WTC11 (cell line): ENCODE data around the gene CD82. TPM values are rescaled to one million over a fixed set of nuclear protein-coding genes. Genes with fewer than 3 reads are reported as not detected.

Experiments
- ATAC-seq: fragments of 200-7000 bp; cut with Tn5 transposase; 2 replicates; pipeline ENCODE4 v1.10.0; 2021; ENCODE audit warnings: mild to moderate bottlenecking, moderate library complexity
- CTCF ChIA-PET: fragments of 300-600 bp; sonication (Branson Sonifier 250); formaldehyde crosslinking; loops from one replicate; lab custom pipeline; 2021; ENCODE audit warnings: antibody characterized with exemption; lab: Charles Lee
- POLR2A ChIA-PET: fragments of 350-600 bp; sonication (Branson Sonifier 250); formaldehyde crosslinking; loops from one replicate; lab custom pipeline; 2021; ENCODE audit warnings: antibody characterized with exemption; lab: Charles Lee
- DNase-seq: peaks from one replicate; pipeline ENCODE4 v3.0.0; 2021; ENCODE audit warnings: low spot score
- H3K27ac Mint-ChIP-seq: 2 replicates; pipeline ENCODE4 v1.8.0; 2021; ENCODE audit warnings: mixed read lengths
- H3K27me3 Mint-ChIP-seq: 2 replicates; pipeline ENCODE4 v1.8.0; 2021; ENCODE audit warnings: low read depth, mild to moderate bottlenecking, moderate library complexity, mixed read lengths
- H3K36me3 Mint-ChIP-seq: 2 replicates; pipeline ENCODE4 v1.8.0; 2021; ENCODE audit warnings: mixed read lengths
- H3K4me1 Mint-ChIP-seq: 2 replicates; pipeline ENCODE4 v1.8.0; 2022; ENCODE audit warnings: mixed read lengths
- H3K4me3 Mint-ChIP-seq: 2 replicates; pipeline ENCODE4 v1.8.0; 2021; ENCODE audit warnings: mild to moderate bottlenecking, moderate library complexity, mixed read lengths
- H3K9me3 Mint-ChIP-seq: 2 replicates; pipeline ENCODE4 v1.8.0; 2021; ENCODE audit warnings: mixed read lengths
- ATF1 ChIP-seq: sonication (generic); formaldehyde crosslinking; IDR thresholded peaks from 2 replicates; pipeline ENCODE4 v1.8.1; 2023; ENCODE audit warnings: mild to moderate bottlenecking, moderate library complexity, missing genetic modification reagents
- CBFB ChIP-seq: sonication (generic); formaldehyde crosslinking; IDR thresholded peaks from 2 replicates; pipeline ENCODE4 v1.8.1; 2022; ENCODE audit warnings: mild to moderate bottlenecking, low read depth, missing genetic modification reagents
- CREM ChIP-seq: sonication (generic); formaldehyde crosslinking; IDR thresholded peaks from 2 replicates; pipeline ENCODE4 v1.8.1; 2022; ENCODE audit warnings: mild to moderate bottlenecking, missing genetic modification reagents, moderate library complexity
- ELF4 ChIP-seq: sonication (generic); formaldehyde crosslinking; IDR thresholded peaks from 2 replicates; pipeline ENCODE4 v1.8.1; 2022; ENCODE audit warnings: low read depth, mild to moderate bottlenecking, moderate library complexity, missing genetic modification reagents
- FOXP1 ChIP-seq: sonication (generic); formaldehyde crosslinking; IDR thresholded peaks from 2 replicates; pipeline ENCODE4 v1.8.0; 2022; ENCODE audit warnings: missing genetic modification reagents, mild to moderate bottlenecking, moderate library complexity, borderline replicate concordance
- FOXP4 ChIP-seq: sonication (generic); formaldehyde crosslinking; IDR thresholded peaks from 2 replicates; pipeline ENCODE4 v1.8.0; 2022; ENCODE audit warnings: mild to moderate bottlenecking, missing genetic modification reagents
- HMGA2 ChIP-seq: fragments of 250-450 bp; sonication (Bioruptor Pico); IDR thresholded peaks from 2 replicates; pipeline ENCODE4 v1.4.0; 2021; ENCODE audit warnings: mild to moderate bottlenecking, moderate library complexity
- JUN ChIP-seq: sonication (generic); formaldehyde crosslinking; IDR thresholded peaks from 2 replicates; pipeline ENCODE4 v1.8.0; 2023; ENCODE audit warnings: mild to moderate bottlenecking, missing genetic modification reagents
- MAX ChIP-seq: sonication (generic); formaldehyde crosslinking; IDR thresholded peaks from 2 replicates; pipeline ENCODE4 v1.8.0; 2022; ENCODE audit warnings: mild to moderate bottlenecking, missing genetic modification reagents
- MXD4 ChIP-seq: fragments of 250-450 bp; sonication (Bioruptor Pico); IDR thresholded peaks from 2 replicates; pipeline ENCODE4 v1.8.0; 2021; ENCODE audit warnings: mild to moderate bottlenecking, moderate library complexity, borderline replicate concordance
- MYBL2 ChIP-seq: sonication (generic); formaldehyde crosslinking; IDR thresholded peaks from 2 replicates; pipeline ENCODE4 v1.8.1; 2023; ENCODE audit warnings: mild to moderate bottlenecking, moderate library complexity, missing genetic modification reagents
- RORB ChIP-seq: fragments of 250-450 bp; sonication (Bioruptor Pico); IDR thresholded peaks from 2 replicates; pipeline ENCODE4 v1.9.0; 2021; ENCODE audit warnings: mild to moderate bottlenecking
- TEAD1 ChIP-seq: sonication (generic); formaldehyde crosslinking; IDR thresholded peaks from 2 replicates; pipeline ENCODE4 v1.8.0; 2022; ENCODE audit warnings: mild to moderate bottlenecking, missing genetic modification reagents
- TEAD4 ChIP-seq: sonication (generic); formaldehyde crosslinking; IDR thresholded peaks from 2 replicates; pipeline ENCODE4 v1.8.0; 2022; ENCODE audit warnings: mild to moderate bottlenecking, missing genetic modification reagents
- TP53 ChIP-seq: sonication (generic); formaldehyde crosslinking; IDR thresholded peaks from 2 replicates; pipeline ENCODE4 v1.8.1; 2023; ENCODE audit warnings: mild to moderate bottlenecking, missing genetic modification reagents
- USF2 ChIP-seq: sonication (generic); formaldehyde crosslinking; IDR thresholded peaks from 2 replicates; pipeline ENCODE4 v1.8.1; 2023; ENCODE audit warnings: mild to moderate bottlenecking, missing genetic modification reagents, moderate library complexity
- ZNF138 ChIP-seq: sonication (generic); formaldehyde crosslinking; conservative IDR thresholded peaks from 2 replicates; pipeline ENCODE4 v1.8.1; 2022; ENCODE audit warnings: mild to moderate bottlenecking, moderate library complexity, missing genetic modification reagents
- ZNF232 ChIP-seq: sonication (generic); formaldehyde crosslinking; IDR thresholded peaks from 2 replicates; pipeline ENCODE4 v1.8.0; 2022; ENCODE audit warnings: mild to moderate bottlenecking, missing genetic modification reagents
- ZNF281 ChIP-seq: sonication (generic); formaldehyde crosslinking; IDR thresholded peaks from 2 replicates; pipeline ENCODE4 v1.8.0; 2023; ENCODE audit warnings: mild to moderate bottlenecking, missing genetic modification reagents
- ZNF423 ChIP-seq: fragments of 250-450 bp; sonication (Bioruptor Pico); IDR thresholded peaks from 2 replicates; pipeline ENCODE4 v2.1.2; 2022; ENCODE audit warnings: mild to moderate bottlenecking, moderate library complexity
- ZSCAN18 ChIP-seq: fragments of 250-450 bp; sonication (Bioruptor Pico); IDR thresholded peaks from 2 replicates; pipeline ENCODE4 v2.1.2; 2022; ENCODE audit warnings: mild to moderate bottlenecking, moderate library complexity
- total RNA-seq: library from RNA; stranded (reverse); gene quantifications from 3 replicates; pipeline ENCODE4 v1.2.3, GENCODE V29; 2021
- TF ChIP-seq, protein P1 (sequence below): fragments of 250-450 bp; sonication (Bioruptor Pico); IDR thresholded peaks from 2 replicates; pipeline ENCODE4 v1.9.0; 2021; ENCODE audit warnings: moderate library complexity, mild to moderate bottlenecking, inconsistent platforms, borderline replicate concordance
- TF ChIP-seq, protein P2 (sequence below): sonication (generic); formaldehyde crosslinking; IDR thresholded peaks from 2 replicates; pipeline ENCODE4 v1.8.1; 2022; ENCODE audit warnings: low read depth, mild to moderate bottlenecking, moderate library complexity, missing genetic modification reagents, borderline replicate concordance
- TF ChIP-seq, protein P3 (sequence below): sonication (generic); formaldehyde crosslinking; IDR thresholded peaks from 2 replicates; pipeline ENCODE4 v1.8.1; 2023; ENCODE audit warnings: mild to moderate bottlenecking, missing genetic modification reagents, moderate library complexity

CD82 gene
- total RNA-seq, 1 experiment from 2014 or later, result 15.5 TPM

- Mint-ChIP-seq H3K4me3 (no peak overlapping the region), H3K27ac (no peak overlapping the region), H3K4me1 (peaks cover 13% of the 10 kb centered on the region), H3K27me3 (peaks cover 8% of the 10 kb centered on the region), H3K36me3 (no peaks in the 10 kb centered on the region), H3K9me3 (peaks cover 3% of the 10 kb centered on the region; the same call in 1 of the 2 replicates)
- DNase-seq (no peak), ATAC-seq (no peak)
- TF ChIP-seq TEAD1 (CRISPR knock-in tag), result no peak
- no peak for TF ChIP-seq ELF4 (CRISPR knock-in tag)
- TF ChIP-seq, protein P1, sequence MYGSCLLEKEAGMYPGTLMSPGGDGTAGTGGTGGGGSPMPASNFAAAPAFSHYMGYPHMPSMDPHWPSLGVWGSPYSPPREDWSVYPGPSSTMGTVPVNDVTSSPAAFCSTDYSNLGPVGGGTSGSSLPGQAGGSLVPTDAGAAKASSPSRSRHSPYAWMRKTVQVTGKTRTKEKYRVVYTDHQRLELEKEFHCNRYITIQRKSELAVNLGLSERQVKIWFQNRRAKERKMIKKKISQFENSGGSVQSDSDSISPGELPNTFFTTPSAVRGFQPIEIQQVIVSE (CRISPR knock-in tag), result no peak
- no peak for TF ChIP-seq MYBL2 (CRISPR knock-in tag)
- TF ChIP-seq, protein P2, sequence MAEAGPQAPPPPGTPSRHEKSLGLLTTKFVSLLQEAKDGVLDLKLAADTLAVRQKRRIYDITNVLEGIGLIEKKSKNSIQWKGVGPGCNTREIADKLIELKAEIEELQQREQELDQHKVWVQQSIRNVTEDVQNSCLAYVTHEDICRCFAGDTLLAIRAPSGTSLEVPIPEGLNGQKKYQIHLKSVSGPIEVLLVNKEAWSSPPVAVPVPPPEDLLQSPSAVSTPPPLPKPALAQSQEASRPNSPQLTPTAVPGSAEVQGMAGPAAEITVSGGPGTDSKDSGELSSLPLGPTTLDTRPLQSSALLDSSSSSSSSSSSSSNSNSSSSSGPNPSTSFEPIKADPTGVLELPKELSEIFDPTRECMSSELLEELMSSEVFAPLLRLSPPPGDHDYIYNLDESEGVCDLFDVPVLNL (CRISPR knock-in tag), result no peak
- no peak for TF ChIP-seq ZSCAN18 (CRISPR knock-in tag)
- no peak for TF ChIP-seq HMGA2 (CRISPR knock-in tag)
- no peak for TF ChIP-seq ZNF423 (CRISPR knock-in tag)
- POLR2A ChIA-PET, result no interaction called here
- CTCF ChIA-PET, result interaction anchor here (1.0 to 3.8 kb wide), 7 partner anchors 11 to 432 kb away, joined by 3 to 15 read pairs (median 5); no protein-coding TSS in a partner anchor
Measured at GRCh38 chr11:44536788-44537516, 28.5 kb upstream of the CD82 start.

GRCh38 chr11:44537679-44538078, 27.8 kb upstream of the CD82 start:
- peaks cover 13% of the 10 kb centered on the region for H3K4me1 Mint-ChIP-seq
- H3K27ac Mint-ChIP-seq, result no peak overlapping the region
- ChIA-PET CTCF (interaction anchor here (0.6 to 3.8 kb wide), 5 partner anchors 12 to 433 kb away, joined by 3 to 15 read pairs (median 4); no protein-coding TSS in a partner anchor), POLR2A (no interaction called here)
- H3K9me3 Mint-ChIP-seq, result peaks cover 3% of the 10 kb centered on the region; the same call in 1 of the 2 replicates
- no peak overlapping the region for H3K4me3 Mint-ChIP-seq
- peaks cover 8% of the 10 kb centered on the region for H3K27me3 Mint-ChIP-seq
- ATAC-seq (no peak), DNase-seq (no peak)
- no peak for TF ChIP-seq MYBL2 (CRISPR knock-in tag)
- no peak for TF ChIP-seq JUN (CRISPR knock-in tag)
- TF ChIP-seq MAX (CRISPR knock-in tag), result no peak
- TF ChIP-seq CREM (CRISPR knock-in tag), result no peak
- TF ChIP-seq ZNF281, result no peak
- TF ChIP-seq, protein P3, sequence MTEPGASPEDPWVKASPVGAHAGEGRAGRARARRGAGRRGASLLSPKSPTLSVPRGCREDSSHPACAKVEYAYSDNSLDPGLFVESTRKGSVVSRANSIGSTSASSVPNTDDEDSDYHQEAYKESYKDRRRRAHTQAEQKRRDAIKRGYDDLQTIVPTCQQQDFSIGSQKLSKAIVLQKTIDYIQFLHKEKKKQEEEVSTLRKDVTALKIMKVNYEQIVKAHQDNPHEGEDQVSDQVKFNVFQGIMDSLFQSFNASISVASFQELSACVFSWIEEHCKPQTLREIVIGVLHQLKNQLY (CRISPR knock-in tag), result no peak
- TF ChIP-seq MXD4 (CRISPR knock-in tag), result no peak
- TF ChIP-seq ZNF232 (CRISPR knock-in tag), result no peak
- no peak for TF ChIP-seq TEAD4 (CRISPR knock-in tag)
- TF ChIP-seq RORB (CRISPR knock-in tag), result no peak
- no peak for TF ChIP-seq CBFB (CRISPR knock-in tag)
- TF ChIP-seq USF2 (CRISPR knock-in tag), result no peak
- TF ChIP-seq TP53 (CRISPR knock-in tag), result no peak
- TF ChIP-seq FOXP4, result no peak
- TF ChIP-seq TEAD1 (CRISPR knock-in tag), result no peak
- no peak for TF ChIP-seq FOXP1 (CRISPR knock-in tag)
- no peak for TF ChIP-seq ELF4 (CRISPR knock-in tag)
- no peak for TF ChIP-seq ATF1 (CRISPR knock-in tag)
- no peak for TF ChIP-seq ZNF138
- no peaks in the 10 kb centered on the region for H3K36me3 Mint-ChIP-seq
